C1 segment of cervical spinal cord (tissue), 14 donors: ENCODE data around the gene CEPT1.
A peak's percentile ranks its signal among the peaks of the same experiment; 100 is the strongest.

Experiments used
- DNase-seq, 14 donors: peaks; one replicate each; lab custom pipeline; 2025; lab: John Stamatoyannopoulos, UW

Gene CEPT1

DNA sequence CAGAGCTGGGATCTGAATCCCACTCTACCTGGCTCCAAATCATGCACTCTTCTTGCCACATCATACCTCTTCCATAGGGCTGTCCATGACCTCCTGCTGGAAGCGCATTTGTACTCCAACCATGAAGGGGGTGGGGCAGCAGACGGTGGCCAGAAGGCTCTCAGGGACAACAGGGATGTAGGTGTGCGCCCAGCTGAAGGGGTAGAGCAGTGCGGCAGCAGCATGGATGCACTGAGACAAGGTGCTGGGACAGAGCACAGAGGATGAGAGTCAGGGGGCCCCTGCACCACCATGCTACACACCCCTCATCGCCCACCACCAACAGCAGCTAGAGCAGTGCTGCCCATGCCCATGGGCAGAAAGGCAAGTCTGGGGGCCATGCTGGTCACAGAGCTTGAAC lies 52.1 kb downstream of the CEPT1 start:
- DNase-seq, result no peak

DNA sequence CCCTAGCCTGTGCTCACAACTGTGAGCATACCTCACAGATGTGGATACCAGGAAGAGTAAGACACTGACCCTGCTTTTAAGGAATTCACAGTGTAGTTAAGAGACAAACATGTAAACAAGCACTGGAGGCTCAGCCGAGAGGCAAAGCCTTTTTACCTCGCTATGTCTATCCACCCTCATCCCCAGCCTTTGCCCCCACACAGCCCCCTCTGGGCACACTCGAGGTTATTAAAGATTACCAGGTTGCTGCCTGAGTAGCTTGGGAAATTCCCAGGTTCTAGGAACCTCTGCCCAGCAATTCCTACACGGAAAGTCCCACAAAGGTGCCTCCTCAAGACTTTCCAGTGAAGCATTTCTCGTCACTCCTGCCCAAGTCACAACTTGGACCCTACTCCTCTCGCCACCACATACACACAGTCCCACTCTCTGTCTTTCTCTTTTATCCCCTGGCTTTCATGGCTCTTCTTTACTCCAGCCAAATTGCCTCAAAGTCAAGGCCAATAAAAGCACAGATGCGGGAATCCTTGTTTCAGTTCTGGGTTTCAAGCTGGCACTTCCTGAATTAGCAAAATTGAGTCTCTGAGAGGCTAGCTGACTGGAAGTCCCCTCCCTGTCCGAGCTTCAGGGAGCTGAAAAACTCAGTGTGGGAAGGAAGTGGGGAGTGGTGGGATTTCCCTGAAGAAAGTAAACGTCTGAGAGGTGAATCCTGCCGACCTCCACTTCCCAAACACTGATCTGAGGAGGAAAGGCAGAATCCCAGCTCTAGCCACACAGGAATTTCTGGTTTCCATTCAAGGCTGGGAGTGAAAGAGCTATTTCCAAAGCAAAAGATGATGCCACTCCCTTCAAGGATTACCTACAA lies 52.9 kb downstream of the CEPT1 start:
- peak in 3 of 14 donors; percentile 10 to 69 (median 29) for DNase-seq

DNA sequence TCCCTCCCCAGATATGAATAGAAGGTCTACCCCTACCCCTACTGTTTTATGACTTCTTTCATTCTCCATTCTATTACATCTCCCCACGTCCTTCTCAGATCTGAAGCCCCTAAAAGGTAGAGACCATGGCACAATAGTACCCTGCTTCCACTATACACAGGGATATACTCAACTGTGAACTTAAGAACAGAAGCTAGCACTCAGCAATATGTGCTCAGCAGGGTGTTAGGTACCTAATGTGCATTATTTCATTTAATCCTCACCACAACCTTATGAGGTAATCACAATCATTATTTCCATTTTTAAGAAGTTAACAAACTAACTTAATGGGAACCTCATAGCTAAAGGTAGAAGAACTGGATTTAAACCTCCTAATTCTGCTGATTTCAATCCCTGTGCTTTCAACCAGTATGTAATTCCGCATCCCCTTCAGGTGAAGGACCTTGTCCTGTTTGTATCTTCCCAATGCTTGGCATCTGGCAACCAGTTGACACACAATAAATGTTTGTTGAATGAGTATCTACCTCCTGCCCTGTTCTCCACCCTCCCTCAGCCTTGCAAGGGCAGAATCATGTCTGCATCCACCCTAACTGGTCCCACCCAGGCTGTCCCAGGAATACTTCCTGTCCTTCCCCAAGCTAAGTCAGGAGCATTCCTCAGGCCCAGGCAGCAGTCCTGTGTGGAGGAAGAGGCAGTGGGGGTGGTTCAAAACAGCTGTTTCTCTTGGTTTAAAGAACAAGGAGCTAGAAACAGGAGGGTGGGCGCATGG lies 53.9 kb downstream of the CEPT1 start:
- no peak for DNase-seq

GRCh38 chr1:111195002-111195684 lies 55.1 kb downstream of the CEPT1 start:
- no peak for DNase-seq

DNA sequence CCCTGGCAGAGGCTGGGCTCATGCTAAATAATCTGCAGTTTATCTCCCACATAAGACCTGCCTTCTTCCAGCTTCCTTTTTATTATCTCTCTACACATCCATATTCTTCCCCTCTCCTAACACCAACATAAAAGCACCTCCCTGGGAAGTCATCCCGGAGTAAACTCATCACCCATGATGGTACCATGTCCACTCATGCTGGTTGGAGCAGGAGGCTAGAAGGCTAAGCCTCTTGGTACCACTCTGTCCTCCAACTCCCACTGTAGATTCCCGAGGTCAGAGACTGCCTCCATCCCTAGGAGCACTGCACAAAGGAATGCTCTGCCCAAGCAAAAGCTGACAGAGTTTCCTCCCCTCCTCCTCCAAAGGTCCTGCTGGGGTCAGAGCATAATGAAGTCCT lies 56.2 kb downstream of the CEPT1 start:
- no peak for DNase-seq

- no peak for DNase-seq
Observed at GRCh38 chr1:111197598-111198284, 57.7 kb downstream of the CEPT1 start.

GRCh38 chr1:111198836-111199235 lies 58.8 kb downstream of the CEPT1 start:
- DNase-seq, result no peak

GRCh38 chr1:111199329-111199728 lies 59.3 kb downstream of the CEPT1 start:
- DNase-seq, result no peak

DNA sequence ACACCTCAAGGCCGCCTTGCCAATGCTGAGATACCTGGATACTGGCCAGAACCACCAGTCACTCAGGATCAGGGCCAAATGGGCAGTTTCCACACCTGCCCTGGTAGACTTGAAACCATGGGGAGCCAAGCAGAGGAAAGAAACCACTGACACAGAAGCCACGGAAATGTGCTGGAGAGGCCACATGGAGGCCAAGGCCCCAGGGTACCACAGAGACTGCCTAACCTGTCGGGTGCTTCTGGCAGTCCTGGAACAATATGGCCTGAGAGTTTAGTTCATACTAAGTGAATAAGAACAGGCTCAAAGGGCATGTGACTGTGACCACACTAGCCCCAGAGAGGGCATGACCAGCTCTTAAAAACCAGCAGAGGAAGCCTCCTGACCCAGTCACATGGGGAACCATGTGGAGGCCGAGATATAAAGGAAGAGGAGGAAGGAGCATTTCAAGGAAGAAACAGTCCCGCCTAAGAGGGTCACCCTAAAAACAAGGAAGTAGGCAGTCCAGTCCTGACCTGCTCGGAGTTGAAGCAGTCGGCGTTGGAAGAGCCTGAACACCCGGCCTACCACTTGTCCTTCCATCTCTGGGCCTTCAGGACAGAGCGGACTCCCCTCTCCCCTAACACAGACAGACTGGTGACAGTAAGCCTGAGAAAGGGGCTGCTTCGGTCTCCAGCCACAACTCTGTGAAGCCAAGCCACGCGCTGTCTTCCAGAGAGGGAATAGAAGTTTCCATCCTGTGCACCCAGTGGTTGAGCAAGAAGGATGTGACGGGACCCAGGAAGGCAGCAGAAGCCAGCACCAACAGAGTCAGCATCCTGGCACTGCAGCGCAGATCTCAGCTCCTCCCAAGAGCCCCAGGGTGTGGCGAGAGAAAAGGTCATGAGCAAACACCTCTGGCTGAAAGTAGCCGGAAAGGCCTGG lies 60.1 kb downstream of the CEPT1 start, which contains the start of gene DENND2D:
DENND2D (minus strand) TSS at position 766 of the 921 bp plus-strand sequence; CDS start at position 579, 187 bp downstream.
- DNase-seq, result peak in 10 of 14 donors; percentile 11 to 71 (median 40)

GRCh38 chr1:111200802-111201161 lies 60.8 kb downstream of the CEPT1 start:
- no peak for DNase-seq

DNA sequence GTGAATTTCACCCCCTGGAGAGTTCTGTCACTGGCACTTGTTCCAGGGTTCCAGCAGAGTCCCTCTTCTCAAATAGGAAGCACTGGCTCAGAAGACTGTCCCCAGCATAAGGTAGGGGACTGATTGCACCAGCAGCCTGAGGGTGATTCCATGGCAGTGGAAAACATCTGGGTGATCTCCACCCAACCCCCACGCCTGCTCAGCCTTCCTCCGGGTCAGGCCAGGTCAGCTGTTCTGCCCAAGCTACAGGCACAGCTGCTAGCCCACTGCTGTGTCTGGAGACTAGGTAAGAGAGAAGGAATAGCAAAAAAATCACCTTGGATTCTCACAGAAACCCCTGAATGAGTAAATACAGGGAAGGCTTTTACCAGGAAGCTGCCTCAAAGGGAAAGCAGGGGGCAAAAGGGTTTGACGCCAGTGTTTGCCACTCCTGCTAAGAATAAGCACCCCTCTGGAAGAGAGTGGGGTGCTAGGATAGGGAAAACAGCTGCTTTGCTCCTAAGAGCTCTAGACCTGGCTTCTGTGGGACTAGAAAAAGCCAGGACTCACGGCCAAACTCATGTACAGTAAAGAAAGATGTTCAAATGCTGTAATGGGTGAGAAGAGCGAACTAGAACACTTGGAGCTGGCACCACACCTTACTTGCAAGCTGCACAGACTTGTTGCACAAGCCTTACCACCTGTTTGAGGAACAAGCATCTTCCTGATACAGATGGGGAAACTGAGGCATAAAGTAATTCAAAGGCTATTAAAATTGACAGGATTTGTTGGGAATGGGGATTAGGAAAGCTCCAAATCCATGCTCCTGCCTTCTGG lies 61.5 kb downstream of the CEPT1 start:
- no peak for DNase-seq

GRCh38 chr1:111202366-111202706 lies 62.3 kb downstream of the CEPT1 start:
- no peak for DNase-seq

DNA sequence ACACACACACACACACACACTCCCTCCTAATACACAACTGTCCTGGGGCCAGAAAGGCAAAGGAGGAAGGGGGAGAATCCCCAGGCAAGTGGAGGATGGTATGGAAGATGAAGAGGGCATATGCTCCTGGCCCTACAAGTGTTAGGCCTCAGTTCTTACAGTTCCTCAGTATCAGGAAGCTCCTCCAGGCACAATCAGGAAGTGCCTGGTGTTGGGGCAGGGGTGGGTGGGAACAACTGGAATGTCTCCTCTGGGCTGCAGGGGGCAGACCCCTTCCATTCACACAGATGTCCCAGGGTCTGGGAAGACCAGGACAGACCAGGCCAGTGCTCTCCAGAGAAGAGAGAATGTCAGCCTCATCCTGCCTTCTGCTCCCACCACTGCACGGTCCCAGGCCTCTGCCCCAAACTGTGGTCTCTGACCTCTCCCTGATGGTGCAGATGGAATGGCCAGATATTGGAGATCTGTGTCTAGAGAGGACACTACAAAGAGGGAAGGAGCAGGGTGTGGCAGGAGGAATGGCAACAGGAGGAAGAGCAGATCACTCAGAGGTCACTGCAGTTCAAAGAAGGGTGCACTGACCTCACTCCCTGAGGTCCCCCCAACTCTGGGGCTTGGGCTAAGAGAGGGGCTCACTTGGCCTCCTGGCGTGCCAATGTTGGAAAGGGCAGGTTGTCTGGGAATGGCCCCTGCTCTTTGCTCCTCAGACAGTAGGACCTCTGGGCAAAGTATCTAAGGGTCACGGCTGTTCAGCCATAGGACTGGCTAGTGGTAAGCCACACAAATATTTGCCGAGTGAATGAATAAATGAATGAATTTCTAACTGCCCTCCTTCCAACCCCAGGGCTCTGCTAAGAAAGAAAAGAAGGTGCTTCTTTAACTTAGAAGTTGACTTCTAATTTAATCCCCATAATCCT lies 62.9 kb downstream of the CEPT1 start:
- DNase-seq, result no peak

- peak in 6 of 14 donors; percentile 18 to 68 (median 44) for DNase-seq
Observed at GRCh38 chr1:111203681-111204200, 63.7 kb downstream of the CEPT1 start.

- peak in 1 of 14 donors; percentile 54 for DNase-seq
Observed at GRCh38 chr1:111204201-111204982, 64.4 kb downstream of the CEPT1 start.

DNA sequence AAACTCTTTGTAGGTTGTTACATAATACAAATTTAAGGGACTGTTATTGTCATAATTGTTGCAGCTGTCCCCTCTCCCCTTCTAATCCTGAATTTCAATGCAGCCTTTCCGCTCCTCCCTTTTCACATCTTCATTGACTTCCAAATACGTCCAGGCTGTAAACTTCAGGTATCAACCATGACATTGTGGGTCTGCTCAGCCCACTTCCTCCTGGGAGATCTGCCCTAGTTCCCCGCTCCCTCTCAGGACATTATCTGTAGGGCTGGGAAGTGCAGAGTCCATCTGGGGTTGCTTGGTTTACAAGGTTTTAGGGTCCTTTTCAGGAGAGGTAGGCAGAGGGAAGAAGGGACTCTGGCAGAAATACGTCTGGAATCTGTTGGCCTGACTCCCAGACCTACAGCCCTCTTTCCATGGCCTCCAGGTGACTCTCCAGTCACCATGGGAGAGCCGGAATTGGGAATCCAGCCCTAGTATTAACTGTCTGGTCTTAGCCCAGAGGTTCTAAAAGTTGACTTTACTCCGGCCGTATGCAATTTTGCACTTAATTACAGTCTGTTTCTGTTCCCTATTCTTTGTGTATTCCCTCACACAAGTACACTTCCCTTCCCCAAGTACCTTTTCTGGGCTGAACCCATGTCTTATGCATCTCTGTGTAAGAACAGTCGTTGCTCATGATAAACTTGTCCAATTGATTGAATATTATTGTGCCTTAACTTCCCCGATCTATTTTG lies 65.1 kb downstream of the CEPT1 start:
- no peak for DNase-seq

DNA sequence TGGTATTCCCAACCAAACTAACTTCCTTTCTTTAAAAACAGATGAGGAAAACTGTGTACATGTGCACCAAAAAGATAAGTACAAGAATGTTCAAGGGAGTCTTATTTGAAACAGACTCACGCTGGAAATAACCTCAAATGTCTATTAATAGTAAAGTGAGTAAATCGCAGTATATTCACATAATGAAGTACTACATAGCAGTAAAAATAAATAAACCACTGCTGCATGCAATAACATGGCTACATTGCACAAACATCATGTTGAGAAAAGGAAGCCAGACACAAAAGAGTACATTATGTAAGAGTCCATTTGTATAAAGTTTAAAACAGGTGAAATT lies 65.7 kb downstream of the CEPT1 start:
- DNase-seq, result no peak
